Measurements from ENCODE around the gene OR2M3.
A peak's percentile ranks its signal among the peaks of the same experiment; 100 is the strongest.
"Not testable (repeated sequence)": the region's sequence is repeated elsewhere in the genome, so short reads cannot be mapped to it uniquely, and the experiment has no call there.

Gene OR2M3, protein sequence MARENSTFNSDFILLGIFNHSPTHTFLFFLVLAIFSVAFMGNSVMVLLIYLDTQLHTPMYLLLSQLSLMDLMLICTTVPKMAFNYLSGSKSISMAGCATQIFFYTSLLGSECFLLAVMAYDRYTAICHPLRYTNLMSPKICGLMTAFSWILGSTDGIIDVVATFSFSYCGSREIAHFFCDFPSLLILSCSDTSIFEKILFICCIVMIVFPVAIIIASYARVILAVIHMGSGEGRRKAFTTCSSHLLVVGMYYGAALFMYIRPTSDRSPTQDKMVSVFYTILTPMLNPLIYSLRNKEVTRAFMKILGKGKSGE

GRCh38 chr1:248196965-248197364, at the start of gene OR2M3:
Gene OR2M3 (plus strand): TSS chr1:248197265. CDS start chr1:248203068, 5,803 bp downstream.
- no peak for DNase-seq (ENCODE audit: low spot score)

DNA sequence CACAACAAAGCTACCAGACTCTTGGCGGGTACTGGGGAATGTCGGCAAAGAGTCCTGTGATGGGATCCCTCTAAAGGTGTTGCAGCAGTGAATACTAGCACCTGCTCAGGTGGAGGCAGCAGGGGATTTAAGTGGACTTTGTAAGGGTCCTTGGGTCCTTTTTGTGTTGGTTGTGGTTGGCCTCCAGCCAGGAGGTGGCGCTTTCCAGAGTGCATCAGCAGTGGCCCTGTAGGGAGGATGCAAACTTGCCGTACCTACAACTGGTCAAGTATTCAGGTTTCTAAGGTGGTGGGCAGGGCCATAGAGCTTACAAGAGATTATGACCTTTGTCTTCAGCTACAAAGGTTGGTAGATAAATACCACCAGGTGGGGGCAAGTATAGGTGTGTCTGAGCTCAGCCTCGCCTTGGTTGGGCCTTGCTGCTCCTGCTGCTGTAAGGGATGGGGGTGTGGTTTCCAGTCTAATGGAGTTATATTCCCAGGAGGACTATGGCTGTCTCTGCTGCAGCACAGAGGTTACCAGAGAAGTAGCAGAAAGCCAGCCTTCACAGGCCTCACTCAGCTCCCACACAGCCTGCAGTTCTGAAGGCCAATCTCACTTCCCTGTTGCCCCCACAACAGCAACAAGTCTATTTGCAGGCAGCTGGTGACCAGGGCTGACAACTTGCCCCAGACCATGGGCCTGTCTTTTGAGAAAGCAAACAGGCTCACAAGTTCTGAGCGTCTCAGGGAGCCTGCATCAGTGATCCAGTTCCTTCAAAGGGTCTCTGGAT, 44.8 kb upstream of the OR2M3 start:
- no peak for DNase-seq (ENCODE audit: low spot score)

DNA sequence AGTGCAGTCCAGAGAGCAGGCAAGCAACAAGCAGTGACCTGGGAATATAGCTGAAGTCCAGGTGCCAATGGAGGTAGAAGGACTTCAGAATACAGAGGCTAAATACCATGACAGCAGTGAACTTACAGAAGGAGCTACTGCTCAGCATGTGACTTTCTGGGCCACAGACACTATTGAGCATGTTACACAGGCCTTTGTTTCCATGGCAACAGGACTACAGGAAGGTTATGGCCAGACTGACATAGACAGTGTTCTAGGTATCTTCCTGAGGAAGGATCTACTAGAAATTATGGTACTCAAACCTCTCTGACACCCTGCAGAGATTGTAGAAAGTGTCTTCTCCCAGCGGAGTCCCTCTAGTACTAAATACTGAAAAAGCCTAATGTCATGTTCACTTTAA, 41.1 kb upstream of the OR2M3 start:
- no peak for DNase-seq (ENCODE audit: low spot score)

GRCh38 chr1:248158758-248159157, 38.3 kb upstream of the OR2M3 start:
- DNase-seq (ENCODE audit: low spot score): no peak

DNA sequence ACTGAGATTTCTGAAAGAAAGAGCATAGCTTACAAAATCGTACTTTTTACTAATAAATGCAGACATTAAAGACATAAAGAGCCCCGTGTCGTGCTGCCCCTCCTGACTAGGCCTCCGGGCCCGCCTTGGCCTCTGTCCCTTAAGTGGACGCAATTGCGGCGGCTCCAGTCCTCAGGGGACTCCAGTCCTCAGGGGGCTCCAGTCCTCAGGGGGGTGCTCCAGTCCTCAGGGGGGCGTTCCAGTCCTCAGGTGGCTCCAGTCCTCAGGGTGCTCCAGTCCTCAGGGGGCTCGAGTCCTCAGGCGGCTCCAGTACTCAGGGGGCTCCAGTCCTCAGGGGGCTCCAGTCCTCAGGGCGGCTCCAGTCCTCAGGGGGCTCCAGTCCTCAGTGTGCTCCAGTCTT, 33.0 kb upstream of the OR2M3 start:
- DNase-seq (ENCODE audit: low spot score): no peak

GRCh38 chr1:248165186-248165585, 31.9 kb upstream of the OR2M3 start:
- DNase-seq (ENCODE audit: low spot score): no peak

- no peak for DNase-seq (ENCODE audit: low spot score)
These were observed 22.5 kb upstream of the OR2M3 start, which contains the start of gene OR2M2 for GRCh38 chr1:248174521-248174920. Gene OR2M2 (plus strand): TSS chr1:248174821. CDS start chr1:248179986, 5,165 bp downstream.

DNA sequence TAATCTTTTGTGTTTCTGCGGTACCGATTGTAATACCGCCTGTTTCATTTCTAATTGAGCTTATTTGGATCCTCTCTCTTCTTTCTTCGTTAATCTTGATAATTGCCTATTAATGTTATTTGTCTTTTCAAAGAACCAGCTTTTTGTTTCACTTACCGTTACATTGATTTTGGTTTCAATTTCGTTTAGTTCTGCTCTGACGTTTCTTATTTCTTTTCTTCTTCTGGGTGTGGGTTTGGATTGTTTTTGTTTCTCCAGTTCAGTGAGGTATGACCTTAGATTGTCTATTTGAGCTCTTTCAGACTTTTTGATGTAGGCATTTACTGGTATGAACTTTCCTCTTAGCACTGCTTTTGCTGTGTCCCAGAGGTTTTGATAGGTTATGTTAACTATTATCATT, 13.1 kb upstream of the OR2M3 start:
- DNase-seq (ENCODE audit: low spot score): no peak

DNA sequence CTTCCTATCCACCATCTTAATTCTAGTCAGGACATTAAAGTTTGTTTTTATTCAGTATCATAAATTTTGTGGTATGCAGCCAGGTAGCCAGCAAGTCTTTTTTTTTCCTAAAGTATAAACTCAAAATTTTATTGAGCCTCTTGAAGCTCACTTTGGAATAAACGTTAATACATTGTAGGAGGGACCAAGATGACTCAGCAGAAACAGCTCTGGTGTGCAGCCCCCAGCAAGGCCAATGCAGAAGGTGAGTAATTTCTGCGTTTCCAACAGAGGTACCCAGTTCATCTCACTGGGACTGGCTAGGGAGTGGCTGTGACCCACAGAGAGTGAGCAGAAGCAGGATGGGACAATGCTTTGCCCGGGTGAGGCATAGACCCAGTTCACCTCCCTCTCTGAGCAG, 9.7 kb upstream of the OR2M3 start:
- no peak for DNase-seq (ENCODE audit: low spot score)

GRCh38 chr1:248189026-248189425, 8.0 kb upstream of the OR2M3 start:
- no peak for DNase-seq (ENCODE audit: low spot score)

DNA sequence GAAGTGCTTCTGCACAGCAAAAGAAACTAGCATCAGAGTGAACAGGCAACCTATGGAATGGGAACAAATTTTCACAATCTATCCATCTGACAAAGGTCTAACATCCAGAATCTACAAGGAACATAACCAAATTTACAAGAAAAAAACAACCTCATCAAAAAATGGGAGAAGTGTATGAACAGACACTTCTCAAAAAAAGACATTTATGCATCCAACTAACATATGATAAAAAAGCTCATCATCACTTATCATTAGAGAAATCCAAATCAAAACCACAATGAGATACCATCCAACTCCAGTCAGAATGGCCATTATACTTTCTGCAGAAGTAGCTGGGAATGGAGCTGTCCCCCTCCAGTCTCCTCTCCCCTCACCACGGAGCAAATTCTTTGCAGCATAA, 2.9 kb upstream of the OR2M3 start:
- DNase-seq (ENCODE audit: low spot score): no peak

DNA sequence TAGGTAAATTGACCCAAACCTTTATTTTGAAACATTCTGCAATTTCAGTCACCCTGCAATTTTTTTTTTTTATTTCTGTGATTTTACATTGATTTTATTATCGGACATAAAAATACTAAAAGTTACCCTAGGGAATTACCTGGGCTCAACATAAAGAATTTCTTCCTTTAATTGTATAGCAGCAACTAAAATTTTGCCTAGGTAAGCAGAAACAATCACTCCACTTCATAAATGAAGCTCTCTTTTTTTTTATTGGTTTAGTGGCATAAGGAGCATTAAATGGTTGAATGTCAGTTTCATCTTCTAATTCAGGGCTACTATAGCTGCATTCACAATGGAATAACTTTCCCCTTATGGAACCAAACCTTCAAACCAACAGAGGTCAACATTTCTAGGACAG, 18.8 kb downstream of the OR2M3 start:
- DNase-seq (ENCODE audit: low spot score): no peak

DNA sequence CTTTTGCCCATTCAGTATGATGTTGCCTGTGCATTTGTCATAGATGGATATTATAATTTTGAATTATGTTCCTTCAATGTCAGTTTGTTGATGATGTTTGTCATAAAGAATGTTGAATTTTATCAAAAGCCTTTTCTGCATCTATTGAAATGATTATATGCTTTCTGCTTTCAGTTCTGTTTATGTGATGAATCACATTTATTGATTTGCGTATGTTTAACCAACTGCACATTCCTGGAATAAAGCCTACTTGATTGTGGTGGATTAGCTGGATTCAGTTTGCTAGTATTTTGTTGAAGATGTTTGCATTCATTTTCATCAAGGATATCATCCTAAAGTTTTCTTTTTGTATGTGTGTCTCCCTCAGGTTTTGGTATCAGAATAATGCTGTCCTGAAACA, 28.5 kb downstream of the OR2M3 start:
- DNase-seq (ENCODE audit: low spot score): no peak

DNA sequence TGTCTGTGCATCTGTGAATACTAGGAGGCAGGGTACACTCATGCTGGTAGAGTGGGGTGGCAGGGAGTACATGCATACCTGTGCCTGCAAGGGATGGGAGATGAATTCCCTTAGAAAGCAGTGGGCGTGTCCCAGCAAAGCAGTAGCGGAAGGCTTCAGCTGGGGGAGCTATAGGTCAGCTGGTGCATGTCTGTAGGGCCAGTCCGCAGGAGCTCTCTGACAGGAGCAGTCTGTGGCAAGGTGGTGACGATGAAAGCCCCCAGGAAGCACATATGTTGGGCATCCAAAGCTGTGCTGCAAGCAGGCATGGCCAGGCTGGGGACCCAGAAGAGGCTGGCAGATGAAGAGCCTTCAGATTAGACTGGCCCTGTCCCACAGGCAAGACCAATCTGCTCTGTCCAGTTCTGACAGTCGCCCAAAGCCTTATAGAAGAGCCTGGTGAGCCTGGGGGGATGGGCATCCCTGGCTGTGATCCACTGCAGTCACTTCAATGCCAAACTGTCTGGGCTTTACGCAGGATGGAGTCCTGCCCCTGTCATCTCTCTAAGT, 32.4 kb downstream of the OR2M3 start:
- no peak for DNase-seq (ENCODE audit: low spot score)

DNA sequence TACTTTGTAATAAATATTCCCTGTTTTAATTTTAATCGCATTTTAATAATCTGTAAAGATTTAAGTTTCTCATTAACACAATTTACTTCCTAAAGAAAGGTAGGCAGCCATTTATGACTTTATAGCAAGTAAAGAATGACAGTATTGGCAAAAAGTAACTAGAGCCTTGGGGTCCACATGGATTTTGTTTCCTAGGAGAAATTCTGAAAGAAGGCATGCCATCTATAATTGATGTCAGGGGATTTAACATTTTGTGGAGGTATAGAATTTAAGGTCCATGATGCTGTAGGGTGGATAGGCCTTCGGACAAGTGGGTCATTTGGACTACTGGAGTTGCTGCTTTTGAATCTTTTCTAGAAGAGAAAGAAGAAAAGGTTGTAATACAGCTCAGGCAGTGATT, 34.1 kb downstream of the OR2M3 start, which contains the start of gene OR2M4:
Gene OR2M4, plus strand, starts transcription at position 301 of the 400 bp plus-strand sequence. CDS start 7,512 bp downstream, outside the sequence.
- no peak for DNase-seq (ENCODE audit: low spot score)

GRCh38 chr1:248239478-248239877, 42.4 kb downstream of the OR2M3 start:
- no peak for DNase-seq (ENCODE audit: low spot score)

DNA sequence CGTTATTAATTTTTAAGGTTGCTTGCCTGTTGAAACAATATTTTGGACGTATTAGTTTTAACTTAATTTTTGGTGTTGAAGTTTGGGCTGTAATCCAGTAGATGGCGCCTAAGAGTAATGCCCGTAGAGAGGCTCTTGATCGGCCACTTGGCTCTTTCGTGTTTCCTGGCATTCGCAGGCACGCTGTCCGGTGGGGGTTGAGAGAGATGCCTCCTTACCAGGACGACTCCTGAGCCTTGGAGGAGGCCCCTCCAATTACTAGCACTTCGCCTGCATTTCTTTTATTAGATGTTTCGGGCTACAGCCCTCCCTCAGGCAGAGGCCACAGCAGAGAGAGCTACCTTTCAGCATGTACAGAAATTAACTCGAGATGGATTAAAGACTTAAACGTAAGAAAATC, 46.1 kb downstream of the OR2M3 start:
- peak; percentile 58 for DNase-seq (ENCODE audit: low spot score)

DNA sequence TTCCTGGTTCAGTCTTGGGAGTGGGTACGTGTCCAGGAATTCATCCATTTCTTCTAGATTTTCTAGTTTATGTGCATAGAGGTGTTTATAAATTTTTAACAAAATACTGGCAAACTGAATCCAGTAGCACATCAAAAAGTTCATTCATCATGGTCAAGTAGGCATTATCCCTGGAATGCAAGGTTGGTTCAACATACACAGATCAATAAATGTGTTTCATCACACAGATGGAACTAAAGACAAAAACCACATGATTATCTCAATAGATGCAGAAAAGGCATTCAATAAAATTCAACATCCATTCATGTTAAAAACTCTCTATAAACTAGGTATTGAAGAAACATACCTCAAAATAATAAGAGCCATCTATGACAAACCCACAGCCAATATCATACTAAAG, 62.2 kb downstream of the OR2M3 start:
- not testable (repeated sequence) for DNase-seq (ENCODE audit: low spot score)

Data from Ammon's horn (tissue), 1 donor.